Adipocyte (in vitro differentiated cells): ENCODE results near the gene ABCC3.

ENCODE experiments used
- DNase-seq: peaks from one replicate; pipeline ENCODE4 v3.0.0-alpha.2; 2015; ENCODE audit warnings: low read depth
- H3K27me3 ChIP-seq: replicated peaks from 2 replicates; pipeline ENCODE4 v1.7.0; 2013; ENCODE audit warnings: mild to moderate bottlenecking, low read length, moderate library complexity; ENCODE audit not compliant: control insufficient read depth, insufficient read depth
- H3K36me3 ChIP-seq: 2 replicates; pipeline ENCODE4 v1.7.0; 2013; ENCODE audit warnings: low read length, mild to moderate bottlenecking, moderate library complexity; ENCODE audit not compliant: control insufficient read depth, insufficient read depth, severe bottlenecking
- H3K4me1 ChIP-seq: 2 replicates; pipeline ENCODE4 v1.7.0; 2013; ENCODE audit warnings: mild to moderate bottlenecking, low read length, moderate library complexity; ENCODE audit not compliant: control insufficient read depth, insufficient read depth
- H3K4me3 ChIP-seq: 2 replicates; pipeline ENCODE4 v1.7.0; 2013; ENCODE audit warnings: mild to moderate bottlenecking, low read length, moderate library complexity
- H3K9ac ChIP-seq: 2 replicates; pipeline ENCODE4 v1.7.0; 2013; ENCODE audit warnings: mild to moderate bottlenecking, low read length, moderate library complexity
- H3K9me3 ChIP-seq: 2 replicates; pipeline ENCODE4 v1.7.0; 2013; ENCODE audit warnings: mild to moderate bottlenecking, low read length, moderate library complexity; ENCODE audit not compliant: control insufficient read depth

ABCC3 gene

GRCh38 chr17:50631908-50632571 lies 2.6 kb upstream of the ABCC3 start:
- H3K27me3 ChIP-seq = no peaks in the 10 kb centered on the region
- no peak for DNase-seq
- no peaks in the 10 kb centered on the region for H3K36me3 ChIP-seq
- no peaks in the 10 kb centered on the region for H3K9me3 ChIP-seq
- no peak overlapping the region for H3K9ac ChIP-seq
- no peak overlapping the region for H3K4me3 ChIP-seq
- H3K4me1 ChIP-seq = peaks cover 25% of the 10 kb centered on the region

GRCh38 chr17:50632637-50633036 lies 2.0 kb upstream of the ABCC3 start:
- Histone ChIP-seq H3K27me3 (no peaks in the 10 kb centered on the region), H3K9ac (no peak overlapping the region), H3K9me3 (no peaks in the 10 kb centered on the region), H3K4me1 (peaks cover 31% of the 10 kb centered on the region), H3K4me3 (no peak overlapping the region), H3K36me3 (no peaks in the 10 kb centered on the region)
- no peak for DNase-seq

- H3K9me3 ChIP-seq = no peaks in the 10 kb centered on the region
- H3K27me3 ChIP-seq = no peaks in the 10 kb centered on the region
- no peak for DNase-seq
Observed at GRCh38 chr17:50633683-50634082, 998 bp upstream of the ABCC3 start.

GRCh38 chr17:50634915-50635731 lies 442 bp downstream of the ABCC3 start:
- Histone ChIP-seq H3K4me3 (peak overlapping the region; percentile 89), H3K9ac (peak overlapping the region; percentile 90), H3K4me1 (peaks cover 55% of the 10 kb centered on the region), H3K9me3 (no peaks in the 10 kb centered on the region), H3K27me3 (no peaks in the 10 kb centered on the region), H3K36me3 (no peaks in the 10 kb centered on the region)
- peak; percentile 38 for DNase-seq

More at GRCh38 chr17:50633683-50634082, 998 bp upstream of the ABCC3 start:
- peaks cover 41% of the 10 kb centered on the region for H3K4me1 ChIP-seq
- H3K9ac ChIP-seq = no peak overlapping the region
- no peak overlapping the region for H3K4me3 ChIP-seq
- no peaks in the 10 kb centered on the region for H3K36me3 ChIP-seq

- no peaks in the 10 kb centered on the region for H3K9me3 ChIP-seq
- DNase-seq = no peak
- no peaks in the 10 kb centered on the region for H3K27me3 ChIP-seq
- H3K36me3 ChIP-seq = no peaks in the 10 kb centered on the region
- peaks cover 60% of the 10 kb centered on the region for H3K4me1 ChIP-seq
- H3K9ac ChIP-seq = peak overlapping the region; percentile 90
- H3K4me3 ChIP-seq = peak overlapping the region; percentile 89
Observed at GRCh38 chr17:50635732-50635981, 976 bp downstream of the ABCC3 start.

GRCh38 chr17:50635982-50636803 lies 1.5 kb downstream of the ABCC3 start:
- Histone ChIP-seq H3K4me1 (peaks cover 66% of the 10 kb centered on the region), H3K27me3 (no peaks in the 10 kb centered on the region), H3K4me3 (peak overlapping the region; percentile 89), H3K36me3 (no peaks in the 10 kb centered on the region), H3K9ac (peak overlapping the region; percentile 90), H3K9me3 (no peaks in the 10 kb centered on the region)
- DNase-seq = peak; percentile 45

GRCh38 chr17:50636804-50637195 lies 2.1 kb downstream of the ABCC3 start:
- peak overlapping the region; percentile 89 for H3K4me3 ChIP-seq
- no peaks in the 10 kb centered on the region for H3K27me3 ChIP-seq
- no peak overlapping the region for H3K9ac ChIP-seq
- H3K9me3 ChIP-seq = no peaks in the 10 kb centered on the region
- H3K36me3 ChIP-seq = no peaks in the 10 kb centered on the region
- DNase-seq = no peak
- peaks cover 69% of the 10 kb centered on the region for H3K4me1 ChIP-seq

GRCh38 chr17:50637829-50638605 lies 3.3 kb downstream of the ABCC3 start:
- DNase-seq = no peak
- Histone ChIP-seq H3K4me3 (peak overlapping the region; percentile 39), H3K27me3 (no peaks in the 10 kb centered on the region)

GRCh38 chr17:50638606-50638965 lies 3.9 kb downstream of the ABCC3 start:
- Histone ChIP-seq H3K4me1 (peaks cover 69% of the 10 kb centered on the region), H3K9me3 (no peaks in the 10 kb centered on the region), H3K36me3 (peaks cover 8% of the 10 kb centered on the region), H3K9ac (peak overlapping the region; percentile 40), H3K27me3 (no peaks in the 10 kb centered on the region), H3K4me3 (peak overlapping the region; percentile 39)
- no peak for DNase-seq

More at GRCh38 chr17:50637829-50638605, 3.3 kb downstream of the ABCC3 start:
- H3K4me1 ChIP-seq = peaks cover 69% of the 10 kb centered on the region
- H3K36me3 ChIP-seq = peaks cover 8% of the 10 kb centered on the region
- no peaks in the 10 kb centered on the region for H3K9me3 ChIP-seq
- H3K9ac ChIP-seq = peak overlapping the region; percentile 40

GRCh38 chr17:50638966-50639713 lies 4.5 kb downstream of the ABCC3 start:
- no peaks in the 10 kb centered on the region for H3K9me3 ChIP-seq
- H3K27me3 ChIP-seq = no peaks in the 10 kb centered on the region
- peaks cover 8% of the 10 kb centered on the region for H3K36me3 ChIP-seq
- peak; percentile 96 for DNase-seq
- H3K9ac ChIP-seq = peak overlapping the region; percentile 56
- peaks cover 68% of the 10 kb centered on the region for H3K4me1 ChIP-seq
- H3K4me3 ChIP-seq = peak overlapping the region; percentile 39
